ENCODE data around the gene CELF2. TPM values are rescaled to one million over a fixed set of nuclear protein-coding genes. Genes with fewer than 3 reads are reported as not detected.

CELF2 gene
- total RNA-seq, 4 donors from 2014 or later = 106 to 127 (median 120) TPM

GRCh38 chr10:11105676-11106004, 88.0 kb downstream of the CELF2 start:
- WGBS, 2 donors = 94 to 100% methylated on average over 2 of the region's 2 CpGs

GRCh38 chr10:11106621-11107374, 89.1 kb downstream of the CELF2 start:
- Histone ChIP-seq H3K4me1 (peaks cover 0 to 65% (median 6%) of the 10 kb centered on the region in 4 donors), H3K9me3 (no peaks in the 10 kb centered on the region), H3K27me3 (no peaks in the 10 kb centered on the region), H3K4me3 (no peak overlapping the region), H3K27ac (peak overlapping the region in 3 of 4 donors; percentile 45 to 91 (median 90)), H3K36me3 (no peaks in the 10 kb centered on the region)
- TF ChIP-seq CTCF (IDR thresholded peaks at IDR 0.05) (no peak), EP300 (IDR thresholded peaks at IDR 0.05) (no peak), POLR2A (IDR thresholded peaks at IDR 0.05) (no peak)
- DNase-seq (ENCODE audit: low spot score in 2 of 2) = no peak
- WGBS, 2 donors = 69 to 88% methylated on average over 7 of the region's 7 CpGs

More at GRCh38 chr10:11105676-11106004, 88.0 kb downstream of the CELF2 start:
- H3K36me3 ChIP-seq = no peaks in the 10 kb centered on the region
- peaks cover 0 to 66% (median 6%) of the 10 kb centered on the region in 4 donors for H3K4me1 ChIP-seq
- peak overlapping the region in 1 of 4 donors; percentile 90 for H3K27ac ChIP-seq
- H3K4me3 ChIP-seq = no peak overlapping the region
- H3K27me3 ChIP-seq = no peaks in the 10 kb centered on the region
- no peak for DNase-seq (ENCODE audit: low spot score in 2 of 2)
- no peak for TF ChIP-seq POLR2A (IDR thresholded peaks at IDR 0.05)
- TF ChIP-seq EP300 (IDR thresholded peaks at IDR 0.05) = no peak
- TF ChIP-seq CTCF (IDR thresholded peaks at IDR 0.05) = no peak
- no peaks in the 10 kb centered on the region for H3K9me3 ChIP-seq

GRCh38 chr10:11107948-11108347, 90.3 kb downstream of the CELF2 start:
- no peak overlapping the region for H3K4me3 ChIP-seq
- H3K27me3 ChIP-seq = no peaks in the 10 kb centered on the region
- H3K36me3 ChIP-seq = no peaks in the 10 kb centered on the region
- H3K4me1 ChIP-seq = peaks cover 0 to 71% (median 11%) of the 10 kb centered on the region in 4 donors
- DNase-seq (ENCODE audit: low spot score in 2 of 2) = no peak
- no peak for TF ChIP-seq CTCF (IDR thresholded peaks at IDR 0.05)
- TF ChIP-seq EP300 (IDR thresholded peaks at IDR 0.05) = no peak
- TF ChIP-seq POLR2A (IDR thresholded peaks at IDR 0.05) = no peak
- no peaks in the 10 kb centered on the region for H3K9me3 ChIP-seq
- H3K27ac ChIP-seq = peak overlapping the region in 3 of 4 donors; percentile 83 to 91 (median 90)

- 58 to 60% methylated on average over 5 of the region's 5 CpGs for WGBS, 2 donors
- Histone ChIP-seq H3K4me3 (no peak overlapping the region), H3K9me3 (no peaks in the 10 kb centered on the region), H3K4me1 (peaks cover 0 to 75% (median 11%) of the 10 kb centered on the region in 4 donors), H3K27ac (peak overlapping the region; percentile 73 to 91 (median 86)), H3K27me3 (no peaks in the 10 kb centered on the region), H3K36me3 (no peaks in the 10 kb centered on the region)
- DNase-seq (ENCODE audit: low spot score in 2 of 2) = no peak
- peak in 1 of 2 donors; percentile 58 for TF ChIP-seq EP300 (IDR thresholded peaks at IDR 0.05)
- TF ChIP-seq CTCF (IDR thresholded peaks at IDR 0.05) = no peak
Observed at GRCh38 chr10:11108356-11108755, 90.7 kb downstream of the CELF2 start.

GRCh38 chr10:11109590-11109989, 91.9 kb downstream of the CELF2 start:
- WGBS, 2 donors = 79% methylated on average over 6 of the region's 6 CpGs
- H3K27me3 ChIP-seq = no peaks in the 10 kb centered on the region
- no peaks in the 10 kb centered on the region for H3K9me3 ChIP-seq
- TF ChIP-seq POLR2A (IDR thresholded peaks at IDR 0.05) (no peak), CTCF (IDR thresholded peaks at IDR 0.05) (no peak), EP300 (IDR thresholded peaks at IDR 0.05) (no peak)
- H3K36me3 ChIP-seq = no peaks in the 10 kb centered on the region
- no peak for DNase-seq (ENCODE audit: low spot score in 2 of 2)
- peak overlapping the region; percentile 73 to 91 (median 86) for H3K27ac ChIP-seq
- no peak overlapping the region for H3K4me3 ChIP-seq
- H3K4me1 ChIP-seq = peaks cover 0 to 85% (median 14%) of the 10 kb centered on the region in 4 donors
